GM19463 (cell line): ENCODE measurements around the gene NSG1.

Experiments
- ATAC-seq: cut with Tn5 transposase; IDR thresholded peaks from one replicate; pipeline ENCODE4 v1.9.1; 2021; ENCODE audit warnings: mild to moderate bottlenecking, moderate library complexity; ENCODE audit not compliant: unreplicated experiment

Gene NSG1

DNA sequence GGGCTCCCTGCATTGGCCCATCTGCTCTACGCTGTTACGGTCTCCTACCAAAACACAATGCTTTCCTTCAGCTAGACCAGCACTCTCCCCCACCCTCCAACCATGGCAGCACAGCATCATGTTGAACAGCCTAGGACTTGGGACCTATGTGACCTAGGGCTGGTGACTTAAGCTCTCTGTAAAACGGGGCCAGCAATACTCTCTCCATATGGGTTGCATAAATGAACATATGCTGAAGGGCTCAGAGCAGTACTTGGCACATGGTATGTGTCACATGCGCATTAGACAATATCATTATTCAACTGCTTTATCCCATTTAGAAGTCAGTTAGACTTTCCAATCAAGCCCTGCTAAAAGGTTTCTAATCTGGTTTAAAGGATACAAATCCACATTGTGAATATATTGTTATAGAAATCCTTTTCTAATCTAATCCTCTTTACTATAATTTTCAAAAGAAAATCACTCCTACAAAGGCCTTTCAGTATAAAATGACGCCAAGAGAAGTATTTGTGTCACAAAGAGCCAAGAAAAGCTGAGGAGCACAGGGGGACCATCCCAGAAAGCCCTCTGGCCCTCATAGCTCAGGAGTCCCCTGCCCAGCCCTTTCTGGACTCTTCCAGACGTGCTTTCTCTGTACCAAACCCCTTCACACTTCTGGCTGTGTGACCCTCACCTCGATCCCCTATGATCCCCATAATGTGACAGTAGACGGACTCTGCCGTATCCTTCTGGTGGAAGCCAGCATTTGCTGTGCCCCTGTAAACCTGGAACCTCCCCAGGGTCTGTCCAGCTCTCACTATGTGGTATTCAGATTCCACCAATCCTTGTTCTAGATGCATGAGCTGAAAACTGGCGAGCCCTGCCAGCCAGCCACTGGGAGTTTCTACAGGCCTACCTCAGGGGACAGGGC is 42.3 kb downstream of the NSG1 start:
- no peak for ATAC-seq

DNA sequence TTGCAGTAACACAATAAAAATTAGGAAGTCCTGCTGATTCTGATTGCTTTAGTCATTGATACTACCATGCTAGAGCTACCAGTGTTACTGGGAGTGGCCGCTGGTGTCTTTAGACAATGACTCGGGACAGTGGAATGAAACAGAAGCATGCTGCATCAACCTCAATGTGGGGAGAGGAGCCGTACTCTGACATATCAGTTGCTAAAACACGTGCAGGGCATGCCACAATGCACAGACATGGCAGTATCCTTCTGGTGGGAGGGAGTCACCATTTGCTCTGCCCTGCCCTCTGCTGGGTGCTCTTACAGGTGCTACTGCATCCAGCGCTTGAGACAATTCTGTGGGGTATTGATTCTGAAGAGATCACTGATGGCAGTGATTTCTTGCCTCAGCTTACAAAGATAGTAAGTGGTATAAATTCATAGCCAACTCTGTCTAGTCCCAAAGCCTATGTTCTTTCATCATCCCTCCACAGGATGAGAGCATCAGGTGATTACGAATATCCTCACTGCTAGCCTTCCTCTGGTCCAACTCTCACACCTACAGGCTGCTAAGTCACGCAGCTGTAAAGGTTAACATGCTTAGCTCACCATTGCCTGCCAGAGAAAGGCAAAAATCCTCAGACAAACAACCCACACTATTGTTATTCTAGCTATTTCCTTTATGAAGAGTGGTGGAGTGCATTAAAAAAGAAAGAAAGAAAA is 43.7 kb downstream of the NSG1 start:
- peak; percentile 72 for ATAC-seq

DNA sequence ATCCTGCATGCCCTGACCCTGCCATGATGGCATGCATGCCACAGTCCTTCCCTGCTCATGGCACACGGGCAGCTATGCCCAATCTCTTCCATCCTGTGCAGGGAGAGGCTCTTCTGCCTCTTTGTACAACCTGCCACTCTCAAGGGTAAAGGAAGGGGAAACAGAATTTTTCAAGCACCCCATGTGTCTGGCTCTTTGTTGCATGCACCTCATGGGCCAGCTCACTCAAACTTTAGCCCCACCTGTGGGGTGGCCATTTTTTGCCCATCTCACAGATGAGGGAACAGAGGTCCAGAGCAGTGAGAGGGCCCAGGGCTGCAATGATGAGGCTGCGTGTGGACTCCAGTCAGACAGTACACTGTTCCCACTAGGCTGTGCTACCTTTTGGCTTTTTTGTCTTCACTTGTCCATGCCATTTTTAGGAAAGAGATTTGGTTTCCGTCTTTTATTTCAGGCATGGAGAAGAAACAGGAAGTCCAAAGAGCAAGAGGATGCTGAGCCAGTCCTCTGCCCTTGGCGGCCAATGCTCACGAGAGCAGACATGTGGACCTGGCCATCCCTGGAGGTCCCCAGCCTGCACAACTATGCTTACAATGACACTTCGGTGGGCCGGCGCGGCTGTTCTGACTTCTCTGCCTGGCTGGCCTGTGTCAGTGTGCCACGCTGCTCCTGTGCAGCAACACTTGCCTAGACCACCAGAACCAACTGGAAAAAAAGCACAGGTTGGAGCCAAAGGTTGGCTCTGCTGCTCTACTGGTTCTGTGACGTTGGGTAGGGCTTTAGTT is 45.6 kb downstream of the NSG1 start:
- ATAC-seq, result no peak

DNA sequence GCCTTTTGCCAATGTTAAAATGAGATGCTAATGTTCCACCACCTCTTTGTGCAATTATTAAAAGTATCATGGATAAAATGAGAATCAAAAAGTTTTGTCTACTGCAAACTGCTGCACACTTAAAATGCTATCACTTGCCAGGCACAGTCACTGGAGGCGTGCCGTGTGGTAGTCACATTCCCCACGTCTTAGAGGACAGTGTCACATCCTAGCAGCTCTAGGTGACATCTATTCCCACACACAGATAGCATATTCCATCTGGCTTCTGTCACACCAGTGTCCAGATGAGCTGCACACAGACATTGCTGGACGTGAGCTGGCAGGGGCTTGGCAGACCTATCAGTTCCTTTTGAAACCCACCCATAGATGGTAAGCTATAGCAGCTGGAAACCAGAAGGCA is 47.0 kb downstream of the NSG1 start:
- no peak for ATAC-seq

DNA sequence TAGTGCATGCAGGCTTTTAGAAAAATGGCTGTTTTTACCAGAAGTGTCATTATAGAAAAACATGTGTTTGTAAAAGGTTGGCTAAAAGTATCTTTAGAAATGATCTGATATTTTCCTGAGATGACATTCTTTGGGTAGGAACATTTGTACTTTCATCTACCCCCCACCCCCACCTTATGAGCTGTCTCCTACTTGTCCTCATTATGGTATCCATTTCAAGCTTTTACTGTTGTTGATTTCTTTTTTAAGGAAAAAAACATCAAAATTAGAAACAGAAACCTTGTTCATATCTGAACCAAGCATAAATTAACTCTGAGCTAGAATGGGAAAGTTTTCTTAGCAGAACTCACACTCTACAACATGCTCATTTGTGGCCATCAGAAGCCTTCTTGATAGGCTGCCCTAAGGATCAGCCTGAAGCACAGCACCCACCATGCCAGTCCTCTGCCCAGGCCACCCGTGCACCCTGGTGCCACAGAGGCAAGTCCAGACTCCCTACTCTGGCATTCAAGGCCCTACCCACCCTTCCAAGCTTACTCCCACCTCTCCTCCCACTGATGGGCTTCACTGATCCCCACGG is 49.4 kb downstream of the NSG1 start:
- no peak for ATAC-seq

DNA sequence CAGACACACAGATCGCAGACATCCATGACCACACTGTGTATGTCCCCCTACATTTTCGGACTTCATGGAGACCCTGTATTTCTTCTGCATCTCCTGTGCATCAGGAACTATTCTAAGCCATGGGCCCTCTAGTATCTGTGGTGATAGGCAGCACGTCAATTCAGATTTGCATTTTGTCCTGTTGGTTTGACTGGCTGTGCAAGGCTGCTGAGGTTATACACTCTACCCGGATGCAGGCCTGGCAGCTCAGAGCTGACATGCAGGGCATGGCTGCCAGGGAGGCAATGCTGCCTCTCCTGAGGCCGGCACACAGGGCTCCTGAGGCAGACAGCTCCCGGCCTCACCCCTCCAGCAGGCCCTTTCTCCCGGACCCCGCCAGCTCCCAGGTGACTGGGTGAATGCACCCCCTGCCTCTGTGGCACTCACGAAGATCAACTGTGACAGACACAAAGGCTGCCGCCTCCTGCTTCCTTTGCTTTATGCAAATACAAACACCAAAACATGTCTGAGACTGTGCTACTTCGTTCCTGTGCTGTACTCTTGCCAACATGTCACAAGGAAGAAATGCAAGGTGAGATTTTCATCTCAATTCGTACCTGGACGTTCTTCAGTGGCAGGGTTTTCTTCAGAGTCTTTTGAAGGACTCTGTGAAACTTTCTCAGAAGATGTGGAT is 51.0 kb downstream of the NSG1 start:
- ATAC-seq, result no peak

DNA sequence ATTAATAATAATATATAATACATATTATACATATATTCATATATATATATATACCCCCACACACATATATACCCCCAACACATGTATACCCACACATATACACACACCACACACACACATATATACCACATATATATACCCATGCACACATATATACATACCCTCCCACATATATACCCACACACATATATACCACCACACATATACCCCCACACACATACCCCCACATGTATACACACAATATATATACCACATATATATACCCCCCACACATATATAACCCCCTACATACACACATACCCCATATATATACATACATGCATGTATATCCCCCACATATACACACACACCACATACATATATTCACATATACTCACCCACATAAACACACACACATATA is 52.0 kb downstream of the NSG1 start:
- ATAC-seq, result no peak

DNA sequence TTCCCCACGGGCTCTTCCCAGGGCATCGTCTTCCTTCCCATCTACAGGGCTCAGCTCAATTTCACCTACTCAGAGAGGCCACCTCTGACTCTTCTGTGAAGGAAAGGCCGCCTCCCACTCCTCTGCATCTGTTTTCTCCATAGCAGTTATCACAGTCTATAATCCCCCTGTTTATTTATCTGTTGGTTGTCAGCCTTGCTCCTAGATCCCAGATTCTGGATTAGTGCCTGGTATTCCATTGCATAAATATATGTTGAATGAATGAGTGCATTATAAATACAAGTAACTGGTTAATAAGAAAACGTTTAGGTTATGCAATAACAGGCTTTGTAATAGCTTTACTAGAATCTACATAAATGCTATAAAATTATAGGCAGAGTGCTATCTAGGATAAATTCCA is 52.9 kb downstream of the NSG1 start:
- no peak for ATAC-seq

DNA sequence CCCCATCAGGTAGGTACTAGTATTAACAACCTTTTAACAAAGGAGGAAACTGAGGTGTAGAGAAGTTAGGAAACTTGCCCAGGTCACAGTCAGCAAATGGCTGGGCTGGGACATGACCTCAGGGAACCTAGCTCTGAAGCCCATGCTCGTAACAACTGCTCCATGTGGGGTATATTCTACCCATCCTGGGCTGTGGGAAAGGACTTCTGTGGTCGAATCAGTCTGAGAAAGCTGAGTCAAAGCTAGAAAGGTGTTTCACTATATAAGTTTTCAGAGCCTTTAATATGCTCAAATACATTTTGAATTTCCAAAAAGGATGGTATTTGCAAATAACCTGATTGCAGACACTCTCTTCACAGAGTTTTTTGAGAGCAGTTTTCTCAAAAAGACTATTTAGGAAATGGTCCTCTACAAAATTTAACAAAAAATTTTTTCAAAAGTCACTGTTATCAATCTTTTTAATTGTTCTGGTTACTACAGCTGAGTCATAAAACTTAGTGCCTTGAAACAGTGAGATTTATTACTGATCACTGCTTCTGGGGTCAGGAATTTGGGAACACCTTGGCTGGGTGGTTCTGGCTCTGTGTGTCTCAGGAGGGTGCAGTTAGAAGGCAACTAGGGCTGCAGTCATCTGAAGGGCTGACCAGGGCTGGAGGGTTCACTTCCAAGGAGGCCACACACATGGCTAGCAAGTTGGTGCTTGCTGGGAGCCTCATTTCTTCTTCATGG is 53.6 kb downstream of the NSG1 start:
- ATAC-seq, result peak; percentile 72

DNA sequence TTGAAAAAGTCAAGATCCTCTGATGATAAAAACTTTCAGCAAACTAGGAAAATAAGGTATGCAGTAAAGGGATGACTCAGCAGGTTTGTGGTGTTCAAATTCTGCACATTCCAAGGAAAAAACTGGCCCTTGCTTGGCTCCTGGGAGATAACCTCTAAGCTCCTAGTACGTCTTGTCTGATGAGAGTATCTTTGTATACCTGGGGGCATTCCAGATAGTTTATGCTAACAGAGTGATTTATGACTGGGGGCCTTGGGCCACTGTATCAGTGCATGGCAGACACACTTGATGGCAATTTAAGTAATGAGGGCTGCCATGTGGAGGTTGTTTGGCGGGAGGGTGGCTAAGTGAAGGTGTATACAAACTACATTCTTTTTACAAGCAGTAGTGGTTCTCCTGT is 56.9 kb downstream of the NSG1 start:
- no peak for ATAC-seq

DNA sequence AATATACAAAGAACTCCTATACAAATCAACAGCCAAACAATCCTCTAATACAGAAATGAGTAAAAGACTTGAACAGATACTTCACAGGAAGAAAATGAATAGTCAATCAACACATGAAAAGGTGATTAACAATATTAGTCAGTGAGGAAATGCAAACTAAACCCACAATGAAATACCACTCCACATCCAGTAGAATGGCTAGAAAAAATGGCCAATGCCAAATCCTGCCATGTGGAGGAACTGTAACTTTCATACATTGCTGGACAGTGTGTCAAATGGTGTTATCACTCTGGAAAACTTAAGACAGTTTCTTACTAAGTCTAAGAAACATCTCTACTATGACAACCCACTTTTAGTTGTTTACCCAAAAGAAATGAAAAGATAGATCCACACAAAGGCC is 59.5 kb downstream of the NSG1 start:
- ATAC-seq, result no peak

DNA sequence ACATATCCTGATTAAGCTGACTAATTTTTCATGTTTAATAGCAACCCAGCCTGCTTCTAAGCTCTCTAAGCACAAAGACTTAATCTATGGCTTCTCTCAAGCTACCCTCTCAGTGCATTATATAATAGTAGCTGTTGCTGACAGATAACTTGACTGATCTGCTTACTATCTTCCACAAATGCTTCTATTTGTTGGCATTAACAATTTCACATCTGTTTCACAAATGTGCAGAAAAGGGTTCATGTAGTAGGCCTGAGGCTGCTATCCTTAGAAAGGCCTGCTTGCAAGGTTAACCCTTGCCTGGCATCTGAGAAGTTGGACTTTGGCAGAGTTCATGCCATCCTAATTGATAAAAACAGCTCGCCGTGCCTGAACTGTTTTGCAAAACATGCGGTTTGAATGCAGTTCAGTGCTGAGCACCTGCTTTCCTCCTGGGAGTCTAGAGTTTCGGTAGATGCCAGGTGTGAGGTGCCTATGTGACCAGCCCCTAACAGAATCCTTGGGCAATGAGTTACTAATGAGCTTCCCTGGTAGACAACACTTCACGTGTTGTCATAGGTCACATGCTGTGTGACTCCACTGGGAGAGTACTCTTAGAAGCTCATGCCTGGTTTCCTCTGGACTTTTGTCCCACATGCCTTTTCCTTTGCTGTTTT is 68.4 kb downstream of the NSG1 start:
- peak; percentile 95 for ATAC-seq

DNA sequence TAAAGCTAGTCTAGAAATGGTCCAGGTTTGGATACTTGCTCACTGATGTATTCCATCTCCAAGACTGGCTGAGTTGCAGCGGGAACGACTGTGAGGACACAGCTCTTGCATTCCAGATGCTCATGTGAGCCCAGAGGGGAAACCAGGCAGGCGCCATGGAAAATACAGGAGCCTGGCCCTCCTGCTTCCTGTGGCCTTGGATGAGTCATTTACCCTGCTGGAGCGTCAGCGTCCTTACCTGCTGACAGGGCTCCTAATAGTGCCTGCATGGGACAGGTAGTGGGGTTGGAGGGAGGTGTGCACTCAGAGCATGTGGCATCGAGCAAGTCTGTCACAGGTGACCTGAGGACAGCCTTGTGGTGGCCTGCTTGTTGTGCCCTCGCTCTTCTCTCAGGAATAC is 69.4 kb downstream of the NSG1 start:
- ATAC-seq, result no peak

DNA sequence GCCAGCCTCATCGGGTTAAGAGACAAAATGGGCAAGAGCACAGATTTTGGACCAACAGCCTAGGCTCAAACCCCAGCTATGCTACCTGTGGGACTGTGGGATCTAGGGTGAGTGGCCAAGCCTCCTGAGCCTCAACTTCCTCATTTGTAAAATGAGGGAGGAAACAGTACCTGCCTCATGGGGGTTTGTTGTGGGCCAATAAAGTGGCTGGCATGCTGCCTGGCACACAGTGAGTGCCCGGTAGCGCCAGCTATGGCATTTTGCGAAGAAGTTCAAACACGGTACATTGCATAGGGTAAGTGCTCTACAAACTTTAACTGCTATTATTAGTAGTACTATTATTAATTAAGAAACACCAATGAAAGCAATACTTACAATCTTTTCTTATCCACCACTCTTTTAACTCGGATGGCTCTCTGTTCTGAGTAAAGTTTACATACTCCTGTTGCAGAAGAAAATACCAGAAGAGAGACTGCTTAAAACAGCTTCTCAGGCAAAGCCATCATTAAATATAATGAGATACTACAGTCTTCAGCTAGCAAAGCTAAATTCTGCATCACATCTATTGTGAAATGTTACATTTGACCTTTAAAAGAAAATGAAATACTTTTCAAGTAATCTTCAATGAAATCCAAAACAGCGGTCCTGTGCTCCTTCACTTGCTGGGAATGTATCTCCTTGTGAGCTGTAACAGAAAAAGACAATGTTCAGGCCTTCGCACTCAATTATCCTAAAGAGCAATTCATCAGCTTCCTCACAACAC is 70.1 kb downstream of the NSG1 start:
- ATAC-seq, result no peak

DNA sequence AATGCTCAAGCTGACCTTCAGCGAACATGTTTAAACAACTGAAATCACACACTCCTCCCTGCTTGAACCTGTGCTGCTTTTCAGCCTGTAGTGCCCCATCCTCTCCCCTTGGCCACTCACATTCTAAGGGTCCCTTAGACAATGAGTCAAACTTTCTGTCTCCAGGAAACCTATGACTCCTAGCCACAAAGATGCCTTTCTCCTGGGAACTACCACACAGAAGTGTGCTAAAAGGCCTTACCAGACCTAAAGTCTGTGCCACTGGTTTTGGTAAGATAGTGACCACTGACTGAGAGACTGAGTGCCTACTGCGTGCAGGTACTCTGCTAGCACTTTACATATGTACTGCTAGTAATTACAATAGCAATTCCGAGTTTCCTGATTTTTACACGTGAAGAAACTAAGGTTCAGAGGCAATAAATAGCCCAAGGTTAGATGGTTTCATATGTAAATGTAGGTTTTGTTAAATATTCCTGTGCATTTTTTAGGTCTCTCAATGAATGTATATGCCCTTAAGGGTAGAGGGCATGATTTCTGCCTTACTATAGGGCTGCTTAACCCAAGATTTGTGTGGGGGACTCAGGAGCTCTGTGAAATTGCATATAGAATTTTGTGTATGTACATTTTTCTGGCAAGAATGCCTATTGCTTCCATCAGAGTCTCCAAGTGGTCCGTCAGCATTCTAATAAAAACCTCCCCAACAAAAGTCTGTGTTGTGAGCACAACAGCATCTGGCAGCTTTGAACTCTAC is 71.1 kb downstream of the NSG1 start:
- no peak for ATAC-seq

DNA sequence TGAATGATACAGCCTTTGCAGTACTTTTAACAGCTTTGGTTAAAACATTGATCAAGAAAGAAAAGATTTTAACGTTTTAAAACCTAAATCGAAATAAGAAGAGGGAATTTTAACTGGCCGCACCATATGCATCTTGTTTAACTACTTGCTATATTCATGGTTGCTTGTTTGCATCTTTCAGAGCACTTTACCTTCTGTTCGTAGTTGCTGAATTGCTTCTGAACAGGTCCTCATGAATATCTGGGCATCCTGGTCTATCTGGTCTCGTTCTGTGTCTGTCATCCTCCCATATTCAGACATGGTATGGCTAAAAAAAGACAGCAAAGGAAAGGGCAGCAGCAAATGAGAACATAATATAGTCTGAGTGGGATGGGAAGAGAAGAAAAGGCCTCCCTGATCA is 72.3 kb downstream of the NSG1 start:
- ATAC-seq, result no peak

DNA sequence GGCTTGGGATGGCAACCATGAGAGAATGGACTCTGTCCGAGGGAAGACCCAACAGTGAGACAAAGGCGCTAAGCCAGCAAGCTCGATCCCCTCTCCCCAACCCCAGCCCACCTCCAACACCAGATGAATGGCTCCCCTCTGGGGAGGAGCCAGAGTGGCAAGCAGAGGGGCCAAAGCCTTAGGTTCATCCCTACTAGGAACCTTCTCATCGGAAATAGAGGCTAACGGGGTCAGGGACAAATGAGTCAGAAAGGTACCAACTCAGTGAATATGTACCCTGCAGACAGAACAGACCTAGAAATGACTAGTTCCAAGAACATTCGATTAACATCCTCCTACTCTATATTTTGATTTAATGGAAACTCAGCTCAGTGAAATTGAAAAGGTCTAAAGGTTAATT is 73.9 kb downstream of the NSG1 start:
- ATAC-seq, result no peak

DNA sequence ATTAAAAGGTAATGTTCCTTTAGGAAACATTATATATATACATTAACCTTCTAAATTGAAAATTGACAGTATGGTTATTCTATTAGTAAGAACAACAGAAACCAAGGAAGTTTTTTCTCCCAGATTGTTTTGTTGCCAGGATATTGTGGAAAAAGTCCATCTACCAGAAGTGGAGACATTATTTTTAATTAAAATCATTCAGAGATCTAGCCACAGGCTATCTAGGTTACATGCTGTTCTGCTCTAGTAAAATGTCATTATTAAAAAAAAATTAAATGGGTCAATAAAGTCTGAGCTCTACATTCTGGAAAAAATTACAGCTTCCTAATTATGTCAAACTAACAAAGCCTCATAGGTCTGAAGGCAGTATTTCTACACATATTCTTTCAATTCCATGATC is 74.3 kb downstream of the NSG1 start:
- ATAC-seq, result no peak
